Nucleus accumbens (tissue), 56 donors: ENCODE measurements around the gene AATF.

Source experiments
- DNase-seq, 56 donors: peaks; one replicate each; lab custom pipeline; 2025; lab: John Stamatoyannopoulos, UW

The AATF gene

GRCh38 chr17:36929851-36930582, 18.7 kb upstream of the AATF start:
- DNase-seq, result no peak

GRCh38 chr17:36930583-36930900, 18.2 kb upstream of the AATF start:
- DNase-seq, result no peak

DNA sequence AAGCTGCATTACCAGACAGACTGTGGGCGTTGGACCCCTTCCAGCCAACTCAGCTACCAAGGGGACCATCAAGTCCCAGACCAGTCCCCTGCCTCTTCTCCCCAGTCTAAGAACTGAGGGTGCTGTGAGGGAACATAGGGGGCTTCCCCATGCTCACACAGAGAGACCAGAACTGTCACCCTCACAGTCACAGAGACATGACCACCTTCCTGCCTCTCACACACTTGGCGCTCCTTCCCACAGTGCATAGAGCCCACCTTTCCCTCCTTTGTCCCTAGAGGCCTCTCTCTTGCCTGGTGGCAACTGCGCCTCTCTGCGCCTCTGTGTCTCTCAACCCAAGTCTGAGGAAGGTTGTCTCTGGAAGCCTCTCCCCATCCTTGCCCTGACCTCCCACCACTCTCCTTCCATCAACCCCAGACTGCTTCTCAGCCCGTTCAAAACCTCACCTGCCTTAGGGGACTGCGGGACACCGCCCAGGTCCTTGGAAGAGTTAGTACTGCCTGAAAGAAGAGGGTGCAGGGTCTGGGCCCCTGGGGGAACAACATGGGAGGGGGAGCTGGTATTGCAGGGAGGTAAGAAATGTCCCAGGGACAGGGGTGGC, 17.6 kb upstream of the AATF start:
- no peak for DNase-seq

DNA sequence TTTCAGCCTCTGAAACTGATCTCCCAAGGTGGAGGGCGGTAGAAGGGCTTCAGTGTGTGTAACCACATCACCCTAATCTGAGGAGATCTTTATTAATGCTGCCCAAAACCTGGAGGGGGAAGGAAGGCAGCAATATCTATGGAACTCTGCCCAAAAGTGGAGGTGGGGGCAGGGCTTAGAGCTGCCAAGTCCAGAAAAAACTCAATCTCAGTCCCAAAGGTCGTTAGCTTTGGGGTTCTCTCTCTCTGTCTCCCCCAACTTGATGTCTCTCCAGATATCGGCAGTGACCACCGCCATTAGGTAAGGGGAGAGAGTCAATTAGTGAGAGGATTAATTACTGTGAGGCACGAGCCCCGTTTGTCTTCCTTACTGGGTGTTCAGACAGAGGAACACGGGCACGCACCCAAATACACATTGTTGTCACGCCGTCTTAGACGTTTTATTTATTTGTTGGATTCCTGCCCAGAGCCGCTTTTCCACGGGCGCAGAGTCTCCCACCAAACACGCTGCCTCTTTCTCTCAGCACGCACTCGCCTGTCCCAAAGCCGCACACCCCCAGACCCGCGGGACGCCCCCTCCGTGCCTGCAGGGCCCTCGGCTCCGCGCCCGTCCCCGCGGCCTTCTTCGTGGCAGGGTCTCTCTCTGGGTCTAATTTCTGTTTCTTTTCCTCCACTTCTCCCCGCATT, 16.9 kb upstream of the AATF start:
- DNase-seq, result no peak

DNA sequence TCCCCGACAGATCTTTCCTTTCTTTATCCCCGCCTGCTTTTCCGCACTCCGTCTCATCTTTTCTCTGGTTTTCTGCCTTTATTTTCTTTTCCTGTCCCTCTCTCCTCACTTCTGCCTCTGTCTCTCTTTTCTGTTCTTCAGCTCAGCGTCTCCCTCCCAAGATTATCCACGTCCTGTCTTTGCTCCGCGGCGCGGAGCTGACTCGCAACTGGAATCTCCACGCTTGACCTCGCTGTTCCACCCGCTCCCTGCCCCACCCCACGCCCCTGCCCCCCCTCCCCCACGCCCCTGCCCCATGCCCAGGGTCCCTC, 16.4 kb upstream of the AATF start:
- DNase-seq, result no peak

- no peak for DNase-seq
These were observed 15.9 kb upstream of the AATF start for GRCh38 chr17:36932694-36933511.

- DNase-seq, result no peak
These were observed 15.1 kb upstream of the AATF start for GRCh38 chr17:36933512-36934143.

DNA sequence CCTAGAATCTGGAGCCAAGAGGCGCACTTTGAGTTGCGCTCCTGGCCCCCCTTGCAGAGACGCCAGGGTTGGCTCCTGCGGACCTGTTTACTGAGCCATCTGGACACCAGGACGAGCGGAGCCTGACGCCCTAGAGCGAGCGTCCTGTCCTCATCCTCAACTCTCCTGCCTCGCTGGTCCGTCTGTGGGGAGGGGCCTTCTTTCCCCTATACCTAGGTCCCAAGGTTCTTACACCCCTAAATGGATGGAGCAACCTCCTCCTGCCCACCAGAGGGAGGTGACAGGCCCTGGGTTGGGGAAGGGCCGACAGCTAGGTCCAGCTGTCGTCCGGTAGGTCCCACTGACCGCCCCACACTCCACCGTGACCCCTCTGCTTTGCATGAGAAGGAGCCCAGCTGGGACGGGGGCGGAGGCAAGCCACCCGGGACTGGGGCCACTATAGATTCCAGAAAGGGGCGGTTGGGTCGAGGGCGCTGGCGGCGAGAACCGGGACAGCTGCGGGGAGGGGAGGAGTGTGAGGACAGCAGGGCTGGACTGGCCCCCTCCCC, 14.5 kb upstream of the AATF start:
- no peak for DNase-seq

- DNase-seq, result no peak
These were observed 13.8 kb upstream of the AATF start for GRCh38 chr17:36934692-36935630.

- no peak for DNase-seq
These were observed 12.9 kb upstream of the AATF start for GRCh38 chr17:36935671-36936454.

GRCh38 chr17:36936455-36937000, 12.2 kb upstream of the AATF start:
- DNase-seq, result no peak

DNA sequence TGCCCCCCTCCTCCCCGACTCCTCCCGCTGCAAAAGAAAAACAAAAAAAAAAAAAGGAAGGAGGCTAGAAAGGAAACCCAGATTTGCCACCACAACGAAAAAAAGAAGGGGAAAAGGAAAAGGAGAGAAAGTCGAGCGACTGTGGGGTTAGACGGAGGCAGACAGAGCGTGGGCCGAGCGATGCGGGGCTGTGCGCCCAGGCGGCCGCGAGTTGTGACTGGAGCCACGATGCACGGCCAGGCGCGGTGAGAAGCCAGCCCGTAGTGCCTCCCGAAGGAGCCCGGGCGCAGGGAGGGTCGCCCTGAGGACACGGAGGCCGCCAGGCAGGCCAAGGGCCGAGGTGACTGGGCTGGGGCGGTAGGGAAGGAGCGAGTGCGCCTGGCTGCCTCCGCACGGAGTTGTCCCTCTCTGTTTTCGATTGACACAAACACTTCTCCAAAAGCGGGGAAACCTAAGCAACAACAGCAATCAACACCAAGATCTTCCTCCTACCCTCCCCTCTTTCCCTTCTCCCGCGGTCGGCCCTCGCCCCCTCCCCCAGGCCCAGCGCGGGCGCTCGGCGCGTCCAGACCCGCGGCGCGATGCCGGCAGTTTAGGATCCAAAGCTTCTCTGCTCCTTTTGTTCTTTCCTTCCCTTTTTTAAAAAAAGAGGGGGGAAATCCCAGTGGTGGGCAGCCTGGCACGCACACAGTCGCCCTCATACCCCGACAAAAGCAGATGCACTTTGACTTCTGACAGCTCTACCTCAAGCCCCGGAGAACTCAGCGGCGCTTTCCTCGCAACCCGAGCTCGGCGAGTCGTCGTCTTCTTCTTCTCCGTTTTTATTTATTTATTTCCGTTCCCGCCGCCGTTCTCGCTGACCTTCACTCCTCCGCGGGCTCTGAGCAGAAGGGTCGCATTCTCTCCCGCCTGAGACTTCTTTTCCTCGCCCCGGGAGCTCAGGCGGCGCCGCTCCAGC, 11.5 kb upstream of the AATF start, which contains the start of gene LHX1:
Gene LHX1, plus strand, starts transcription at position 475 of the 958 bp plus-strand sequence. CDS start 723 bp downstream, outside the sequence.
- DNase-seq, result no peak

DNA sequence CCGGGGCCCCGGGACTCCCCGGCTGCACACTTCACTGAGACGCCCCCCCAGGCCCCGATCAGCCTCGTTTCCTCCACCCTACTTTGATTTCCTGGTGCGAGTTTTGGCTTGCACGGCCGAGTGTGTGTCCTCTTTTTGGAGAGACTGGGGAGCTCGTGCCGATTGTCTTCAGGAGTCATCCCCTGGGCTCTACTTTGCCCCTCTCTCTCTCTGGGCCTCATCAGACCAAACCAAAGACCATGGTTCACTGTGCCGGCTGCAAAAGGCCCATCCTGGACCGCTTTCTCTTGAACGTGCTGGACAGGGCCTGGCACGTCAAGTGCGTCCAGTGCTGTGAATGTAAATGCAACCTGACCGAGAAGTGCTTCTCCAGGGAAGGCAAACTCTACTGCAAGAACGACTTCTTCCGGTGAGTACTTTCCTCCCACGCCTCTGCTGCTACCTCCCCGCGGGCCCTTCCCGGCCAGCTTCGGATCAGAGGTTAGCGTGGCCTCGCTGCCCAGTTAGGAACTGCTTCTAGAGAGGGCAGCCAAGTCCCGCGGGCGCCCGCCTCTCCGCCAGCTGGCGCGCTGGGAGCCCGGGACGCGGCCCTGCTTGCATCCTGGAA, 10.7 kb upstream of the AATF start:
- DNase-seq, result no peak

GRCh38 chr17:36938566-36939051, 10.1 kb upstream of the AATF start:
- DNase-seq, result no peak

DNA sequence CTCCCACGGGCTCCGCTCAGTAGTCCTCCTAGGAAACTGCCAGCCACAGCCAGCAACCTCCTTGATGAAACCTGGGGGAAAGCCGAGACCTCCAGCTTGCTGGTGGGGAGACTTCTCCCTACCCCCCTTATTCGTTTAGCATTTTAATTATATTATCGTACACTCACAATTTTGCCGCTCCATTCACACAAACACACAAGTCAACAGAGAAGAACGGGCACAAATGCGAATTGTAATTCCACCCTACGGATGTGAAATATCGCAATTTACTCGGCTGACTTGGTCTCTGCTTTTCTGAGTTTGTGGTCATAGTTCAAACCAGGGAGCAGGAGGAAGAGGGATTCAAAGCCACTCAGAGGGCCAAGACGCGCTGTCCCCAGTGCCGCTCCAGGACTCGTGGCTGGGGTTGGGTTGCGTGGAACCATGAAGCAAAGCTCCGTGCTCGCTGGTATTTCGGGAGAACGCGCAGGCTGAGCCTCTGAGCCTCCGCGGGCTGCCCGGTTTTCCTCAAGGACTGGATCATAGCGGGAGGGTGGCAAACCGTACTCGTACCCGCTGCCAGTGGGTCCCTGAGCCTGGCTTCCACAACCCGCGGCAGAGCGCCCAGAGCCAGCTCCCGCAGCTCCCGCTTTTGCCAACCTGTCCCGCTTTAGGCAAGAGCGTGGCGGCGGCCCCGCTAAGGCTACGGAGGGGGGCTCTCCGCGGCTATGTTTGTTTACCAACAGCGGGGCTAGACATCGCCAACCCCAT, 9.5 kb upstream of the AATF start:
- no peak for DNase-seq
